ENCODE results near the gene ARL6IP5. TPM values are rescaled to one million over a fixed set of nuclear protein-coding genes. Genes with fewer than 3 reads are reported as not detected.

Gene ARL6IP5
- total and polyA plus RNA-seq, 2 donors (not counting 3 experiments of a cell fraction or from before 2014, with no cell fraction given): 96.9 to 116 TPM

GRCh38 chr3:69137005-69137404 lies 52.3 kb downstream of the ARL6IP5 start:
- intact Hi-C loops (cut with micrococcal nuclease) (no loop called here), dilution Hi-C loops (cut with MboI; ENCODE audit: extremely low pct_ligation_motif_present, low sequenced_read_pairs) (no loop called here)
- no peaks in the 10 kb centered on the region for H3K36me3 ChIP-seq (ENCODE audit: control insufficient read depth in 2 of 2, extremely low read depth in 1 of 2, insufficient read depth in 2 of 2, low read length in 2 of 2)
- no peak overlapping the region for H3K4me2 ChIP-seq (ENCODE audit: insufficient read depth, low read length)
- no peak for FAIRE-seq
- no peaks in the 10 kb centered on the region for H3K27me3 ChIP-seq (ENCODE audit: control insufficient read depth in 2 of 2, insufficient read depth in 2 of 2, low read length in 2 of 2)
- no TSS peak for BruUV-seq (replicated peaks)
- H4K20me1 ChIP-seq (replicated peaks; ENCODE audit: control insufficient read depth, extremely low read depth, insufficient read depth, low read length): no peaks in the 10 kb centered on the region
- CTCF ChIA-PET: interaction anchor here (1.2 to 1.5 kb wide), 3 partner anchors 9 to 24 kb away, joined by 3 to 6 read pairs (median 3); partner anchors contain the start of gene LMOD3
- H2AFZ ChIP-seq (ENCODE audit: low read depth, low read length): no peak overlapping the region
- no peaks in the 10 kb centered on the region for H3K9me3 ChIP-seq (replicated peaks; ENCODE audit: control insufficient read depth, insufficient read depth, low read length)
- no peak overlapping the region for H3K9ac ChIP-seq (replicated peaks; ENCODE audit: extremely low read depth, insufficient read depth, low read length)
- H3K79me2 ChIP-seq (ENCODE audit: control insufficient read depth, insufficient read depth, low read length): no peaks in the 10 kb centered on the region
- H3K4me3 ChIP-seq (replicated peaks in 1 of 3; ENCODE audit: insufficient read depth in 1 of 3, low read depth in 1 of 3, low read length in 3 of 3): no peak overlapping the region
- no peak for DNase-seq (ENCODE audit: low read depth, low spot score)
- no peaks in the 10 kb centered on the region for H3K9me1 ChIP-seq (replicated peaks; ENCODE audit: control insufficient read depth, extremely low read depth, insufficient read depth, low read length)
- POLR2A ChIA-PET: no interaction called here
- H3K27ac ChIP-seq (ENCODE audit: insufficient read depth, low read depth, low read length): no peak overlapping the region
- no peak for TF ChIP-seq JUN (IDR thresholded peaks at IDR 0.05; ENCODE audit: borderline replicate concordance, insufficient read depth, insufficient read length, low read depth)
- TF ChIP-seq POLR2AphosphoS5 (IDR thresholded peaks at IDR 0.05; ENCODE audit: insufficient read depth, low read depth, low read length): no peak
- TF ChIP-seq MYC (IDR thresholded peaks at IDR 0.05; ENCODE audit: low read depth, low read length): no peak
- TF ChIP-seq, protein P1, sequence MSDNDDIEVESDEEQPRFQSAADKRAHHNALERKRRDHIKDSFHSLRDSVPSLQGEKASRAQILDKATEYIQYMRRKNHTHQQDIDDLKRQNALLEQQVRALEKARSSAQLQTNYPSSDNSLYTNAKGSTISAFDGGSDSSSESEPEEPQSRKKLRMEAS (IDR thresholded peaks at IDR 0.05; ENCODE audit: insufficient read depth, insufficient read length): no peak
- TF ChIP-seq EZH2 (IDR thresholded peaks at IDR 0.05; ENCODE audit: borderline replicate concordance, low read depth, low read length, severe bottlenecking): no peak
- no peak for TF ChIP-seq CTCF (IDR thresholded peaks at IDR 0.05; ENCODE audit: extremely low read depth in 1 of 2, insufficient read depth in 1 of 2, low read depth in 1 of 2, low read length in 2 of 2)
- H3K4me1 ChIP-seq (ENCODE audit: control insufficient read depth, extremely low read depth, insufficient read depth, low read length): no peaks in the 10 kb centered on the region
